ENCODE data around the gene ZNF232.
"Not testable (repeated sequence)": the region's sequence is repeated elsewhere in the genome, so short reads cannot be mapped to it uniquely, and the experiment has no call there.

The ZNF232 gene

DNA sequence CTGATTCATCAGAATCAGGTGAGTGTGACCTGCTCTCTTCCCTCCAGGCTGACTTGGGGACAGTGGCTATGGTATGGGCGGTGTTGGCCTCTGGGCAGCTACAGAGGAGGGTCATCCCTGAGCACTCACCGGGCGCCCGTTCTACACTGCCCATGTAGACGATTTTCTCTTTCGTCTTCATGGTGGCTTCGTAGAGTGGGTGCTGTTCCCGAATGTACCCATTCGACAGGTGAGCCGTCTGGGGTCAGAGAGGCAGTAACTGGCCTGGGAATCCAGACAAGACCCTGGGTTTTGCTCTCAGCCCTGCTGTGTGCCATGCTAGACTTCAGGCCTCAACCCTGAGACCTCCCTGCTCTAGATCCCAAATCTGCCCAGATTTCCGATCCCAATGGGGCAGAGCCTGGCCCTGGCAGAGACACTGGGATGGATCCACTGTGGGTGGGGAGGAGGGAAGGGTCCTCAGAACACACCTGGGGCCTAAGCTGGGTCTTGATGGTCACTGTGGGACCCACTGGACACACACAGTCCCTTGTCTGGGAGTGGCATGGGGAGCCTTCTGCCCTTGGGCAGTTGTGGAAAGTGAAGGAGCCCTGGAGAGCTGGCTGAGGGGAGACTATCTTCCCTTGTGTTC, 17.3 kb upstream of the ZNF232 start:
- DNase-seq, result no peak

DNA sequence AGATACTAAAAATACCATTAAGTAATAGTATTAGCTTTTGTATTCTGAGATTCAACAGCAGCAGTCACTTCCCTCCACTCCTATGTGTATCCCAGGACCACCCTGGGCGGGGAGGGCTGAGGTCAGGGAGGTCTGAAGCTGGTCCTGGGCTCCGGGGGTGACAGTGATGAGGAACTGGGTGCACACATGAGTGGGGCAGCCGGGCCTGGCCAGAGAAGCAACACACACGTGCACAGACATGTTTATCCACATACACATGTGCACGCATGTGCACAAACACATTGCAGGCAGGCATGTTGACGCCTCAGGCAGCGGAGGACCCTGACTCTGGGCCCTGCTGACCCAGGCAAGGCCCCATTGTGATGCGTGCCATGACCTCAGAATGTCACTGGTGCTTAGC, 16.7 kb upstream of the ZNF232 start:
- not testable (repeated sequence) for DNase-seq

DNA sequence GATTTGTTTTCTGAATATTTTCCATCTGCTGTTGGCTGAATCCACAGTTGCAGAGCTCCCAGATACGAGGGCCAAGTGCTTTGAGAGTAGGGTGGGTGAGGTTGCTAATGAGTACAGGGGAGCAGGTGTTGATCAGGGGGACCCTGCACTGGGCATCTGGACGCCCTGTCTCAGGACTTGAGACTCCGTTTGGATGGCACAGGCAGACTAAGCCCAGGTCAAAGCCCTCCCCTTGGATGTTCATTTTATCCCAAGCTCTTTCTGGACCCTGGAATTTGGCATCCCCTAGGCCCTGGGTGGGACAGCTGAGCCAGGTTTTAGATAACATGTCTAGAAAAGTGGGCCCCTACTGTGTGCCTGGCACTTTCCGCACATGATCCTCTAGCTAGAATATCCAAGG, 16.2 kb upstream of the ZNF232 start:
- no peak for DNase-seq

DNA sequence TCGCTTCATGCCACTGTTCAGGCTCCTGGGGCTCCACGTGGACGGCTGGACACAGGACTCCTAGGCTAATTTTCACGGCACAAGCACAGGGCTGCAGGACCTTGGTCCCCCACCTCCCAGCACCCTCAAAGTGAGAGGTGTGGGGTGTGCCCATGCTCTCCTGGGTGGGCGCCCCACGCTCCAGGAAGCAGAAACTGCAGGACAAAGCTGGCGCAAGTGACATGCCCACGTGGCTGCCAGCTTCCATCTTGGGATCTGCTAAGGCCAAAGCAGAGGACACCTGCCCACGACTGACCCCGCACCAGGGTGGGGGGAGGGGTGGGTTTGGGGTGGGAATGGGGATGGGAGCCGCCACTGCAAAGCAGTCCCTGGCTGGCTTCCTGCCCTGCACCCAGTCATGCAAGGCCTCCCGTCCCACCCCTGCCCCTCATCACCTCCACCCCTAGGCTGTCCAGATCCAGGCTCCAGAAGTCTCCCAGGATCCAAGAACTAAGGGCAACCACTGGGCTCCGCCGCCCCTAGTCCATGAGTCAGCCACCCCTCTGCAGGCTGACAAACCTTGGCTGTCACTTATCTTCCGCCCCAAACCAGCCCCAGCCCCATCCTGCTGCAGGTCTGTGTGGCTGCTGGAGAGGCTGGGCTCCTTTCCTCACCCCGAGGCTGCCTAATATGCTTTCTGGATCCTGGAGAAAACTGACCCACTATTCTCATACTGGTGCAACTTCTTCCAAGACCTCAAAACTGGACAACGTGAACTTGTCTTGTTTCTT, 15.2 kb upstream of the ZNF232 start:
- no peak for DNase-seq

DNA sequence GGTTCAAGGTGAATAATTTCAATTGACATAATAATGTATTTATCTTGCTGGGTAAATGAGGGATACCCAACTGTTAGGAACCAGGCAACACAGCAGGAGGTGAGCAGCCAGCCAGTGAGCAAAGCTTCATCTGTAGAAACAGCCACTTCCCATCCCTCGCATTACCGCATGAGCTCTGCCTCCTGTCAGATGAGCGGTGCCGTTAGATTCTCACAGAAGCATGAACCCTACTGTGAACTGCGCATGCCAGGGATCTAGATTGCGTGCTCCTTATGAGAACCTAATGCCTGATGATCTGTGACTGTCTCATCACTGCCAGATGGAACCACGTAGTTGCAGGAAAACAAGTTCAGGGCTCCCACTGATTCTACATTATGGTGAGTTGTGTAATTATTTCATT, 13.2 kb upstream of the ZNF232 start:
- DNase-seq, result not testable (repeated sequence)

DNA sequence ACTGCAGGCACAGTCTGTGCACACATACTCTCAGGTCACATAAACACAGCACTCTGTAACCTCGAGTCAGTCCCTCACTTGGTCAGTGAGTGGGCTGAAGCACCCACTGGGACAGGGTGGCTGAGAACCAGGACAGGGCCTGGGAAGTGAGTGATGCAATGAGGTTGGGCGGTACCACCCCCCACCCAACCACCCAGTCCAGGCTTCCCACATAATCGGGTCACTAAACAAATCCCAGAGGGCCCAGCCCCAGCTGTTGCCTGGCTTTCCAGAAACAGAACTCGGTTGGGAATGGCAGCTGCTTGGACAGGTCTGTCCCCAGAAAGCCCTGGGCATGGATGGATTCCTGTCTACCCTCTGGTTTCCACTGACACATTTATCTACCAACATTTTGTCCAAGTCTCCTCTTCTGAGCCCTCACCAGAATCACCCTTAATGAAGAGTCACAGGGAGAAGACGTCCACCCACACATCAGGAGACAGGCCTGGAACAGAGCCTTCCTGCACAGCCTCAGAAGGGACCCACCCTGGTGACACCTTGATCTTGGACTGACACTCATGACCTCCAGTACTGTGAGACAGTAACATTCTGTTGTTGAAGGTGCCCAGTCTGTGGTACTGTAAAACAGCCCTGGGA, 12.6 kb upstream of the ZNF232 start:
- DNase-seq, result not testable (repeated sequence)

DNA sequence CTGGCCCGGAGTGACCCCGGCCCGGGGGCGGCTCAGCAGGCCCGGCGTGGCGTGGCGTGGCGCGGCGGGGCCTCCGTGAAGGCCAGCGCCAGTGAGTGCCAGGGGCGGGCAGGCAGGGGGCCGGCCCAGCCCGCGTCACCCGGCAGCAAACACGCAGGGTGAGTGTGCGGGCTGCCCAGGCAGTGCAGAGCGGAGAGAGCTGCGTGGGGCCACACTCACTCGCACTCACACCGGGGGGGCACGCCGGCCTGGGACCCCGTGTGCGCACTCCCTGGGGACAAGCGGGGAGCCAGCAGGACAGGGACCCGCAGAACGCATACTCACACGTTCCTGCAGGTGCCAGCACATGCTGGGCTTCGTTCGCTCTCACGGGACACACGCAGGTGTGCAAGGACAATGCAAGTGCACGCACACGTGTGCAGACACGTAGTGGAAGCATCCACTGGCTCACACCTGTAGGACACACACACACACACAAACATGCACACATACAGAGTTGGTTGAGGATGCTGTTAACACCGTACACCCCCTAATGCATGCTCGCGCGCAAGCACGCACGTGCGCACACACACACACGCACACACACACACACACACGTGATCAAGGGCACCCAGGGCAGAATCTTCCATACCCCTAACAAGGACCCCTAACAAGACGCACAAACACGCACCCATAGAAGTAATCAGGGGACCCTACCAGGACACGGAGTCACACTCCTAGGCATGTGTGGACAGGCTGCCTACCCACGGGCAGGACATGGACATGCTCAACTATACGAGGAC, 11.9 kb upstream of the ZNF232 start:
- no peak for DNase-seq

DNA sequence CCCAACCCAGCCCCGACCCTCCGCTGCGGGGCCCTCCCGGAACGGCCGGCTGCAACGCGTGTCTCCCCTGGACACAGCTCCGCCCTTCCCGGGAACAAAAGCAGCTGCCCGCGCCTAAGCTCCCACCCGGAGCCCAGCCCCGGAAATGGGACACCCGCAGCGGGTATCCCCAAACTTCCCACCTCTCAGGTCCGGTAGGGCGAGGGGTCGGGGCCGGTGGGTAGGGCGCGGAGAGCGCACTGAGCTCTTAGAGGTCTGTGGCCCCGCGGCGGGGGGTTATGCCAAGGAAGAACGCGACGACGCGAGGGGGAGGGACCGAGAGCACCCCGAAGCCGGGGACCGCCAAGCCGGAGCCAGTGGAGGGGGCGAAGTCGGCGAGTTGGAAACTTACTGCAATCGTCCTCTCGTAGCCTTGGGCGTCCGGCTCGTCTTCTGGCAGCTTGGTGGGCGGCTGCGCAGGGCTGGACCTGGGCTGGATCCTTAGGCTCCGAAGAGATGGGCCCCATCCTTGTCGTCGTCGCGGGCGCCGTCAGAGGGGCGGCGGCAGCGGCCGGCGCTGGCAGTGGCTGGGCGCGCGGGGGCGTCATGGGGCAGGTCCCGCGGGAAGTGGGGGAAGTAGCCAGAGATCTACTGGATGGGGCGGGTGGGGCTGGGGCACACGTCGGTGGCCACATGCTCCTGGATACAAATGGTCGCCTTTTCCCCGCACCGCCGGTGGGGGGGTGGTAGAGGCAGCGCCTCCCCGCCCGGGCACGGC, 11.1 kb upstream of the ZNF232 start:
- no peak for DNase-seq

DNA sequence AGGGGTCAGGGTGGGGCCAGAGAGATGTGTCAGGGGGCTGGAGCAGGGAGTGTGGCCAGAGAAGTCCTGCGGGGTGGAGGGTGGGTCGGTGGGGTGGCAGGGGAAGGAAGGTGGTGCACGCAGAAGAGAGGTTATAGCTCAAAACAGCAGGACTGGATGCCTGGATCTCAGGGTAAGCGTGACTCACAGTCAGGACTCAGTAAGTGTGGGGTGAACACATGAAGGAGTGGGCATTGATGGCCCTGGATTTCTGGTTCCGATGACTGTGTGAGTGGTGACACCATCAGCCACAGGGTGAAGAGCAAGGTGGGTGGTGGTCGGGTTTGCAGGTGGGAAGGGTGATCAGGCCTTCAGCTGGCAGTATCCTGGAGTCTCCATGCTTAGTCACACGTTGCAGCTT, 10.4 kb upstream of the ZNF232 start:
- not testable (repeated sequence) for DNase-seq

DNA sequence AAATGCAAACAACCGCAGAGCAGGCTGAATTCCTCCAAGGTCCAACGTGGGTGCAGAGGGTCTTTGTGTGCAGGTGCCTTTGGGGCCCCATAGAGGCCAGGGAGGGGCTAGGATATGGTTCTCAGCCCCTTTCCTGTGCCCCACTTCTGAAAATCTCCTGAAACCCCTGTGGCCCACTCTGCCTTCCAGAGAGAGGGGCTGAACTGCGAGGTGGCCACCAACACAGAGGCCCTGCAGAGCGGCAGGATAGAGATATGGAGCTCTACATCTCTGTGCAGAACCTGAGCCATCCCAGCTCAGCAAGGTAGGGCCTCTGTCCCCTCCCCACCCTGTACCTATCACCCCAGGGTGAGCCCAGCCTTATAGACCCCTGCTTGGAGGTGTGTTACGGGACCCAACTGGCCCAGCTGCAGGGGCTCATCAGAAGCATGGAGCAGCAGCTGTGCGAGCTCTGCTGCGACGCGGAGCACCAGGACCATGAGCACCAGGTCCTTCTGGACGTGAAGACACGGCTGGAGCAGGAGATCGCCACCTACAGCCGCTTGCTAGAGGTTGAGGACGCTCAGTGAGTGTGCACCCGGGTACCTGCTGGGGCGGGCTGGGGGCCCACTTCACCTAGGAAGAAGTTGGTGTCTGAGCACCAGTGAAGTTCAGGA, 9.6 kb upstream of the ZNF232 start:
- DNase-seq, result no peak

DNA sequence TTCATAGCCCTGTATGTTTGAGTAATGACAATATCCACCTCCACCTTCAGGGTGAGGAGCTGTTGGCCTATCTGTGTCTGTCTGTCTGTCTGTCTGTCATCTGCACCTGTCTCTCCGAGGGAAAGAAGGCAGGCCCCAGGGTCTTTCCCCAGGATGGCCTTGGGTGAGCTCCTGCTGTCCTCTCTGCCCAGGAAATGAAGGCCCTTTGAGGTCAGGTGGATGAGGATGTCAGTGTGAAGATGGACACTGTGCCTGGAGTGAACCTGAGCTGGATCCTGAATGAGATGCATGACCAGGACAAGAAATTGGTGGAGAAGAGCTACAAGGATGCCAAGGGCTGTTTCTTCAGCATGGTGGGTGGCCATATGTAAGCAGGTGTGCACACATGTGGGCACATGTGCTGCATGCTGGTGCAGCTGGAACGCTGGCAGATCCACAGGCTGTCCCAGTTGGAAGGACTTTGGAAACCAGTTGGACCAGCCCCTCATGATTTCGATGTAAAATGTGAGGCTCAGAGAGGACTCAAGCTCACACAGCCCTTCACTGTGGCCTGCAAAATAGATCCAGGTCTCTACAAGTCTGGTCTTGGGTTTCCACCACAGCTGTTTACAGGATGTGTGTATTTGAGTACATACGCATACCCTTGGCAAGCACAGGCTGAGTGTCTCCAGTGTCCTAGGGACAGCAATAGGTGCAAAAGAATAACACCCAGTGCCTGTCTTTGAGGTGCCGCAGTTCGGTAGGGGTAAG, 8.9 kb upstream of the ZNF232 start:
- DNase-seq, result not testable (repeated sequence)

DNA sequence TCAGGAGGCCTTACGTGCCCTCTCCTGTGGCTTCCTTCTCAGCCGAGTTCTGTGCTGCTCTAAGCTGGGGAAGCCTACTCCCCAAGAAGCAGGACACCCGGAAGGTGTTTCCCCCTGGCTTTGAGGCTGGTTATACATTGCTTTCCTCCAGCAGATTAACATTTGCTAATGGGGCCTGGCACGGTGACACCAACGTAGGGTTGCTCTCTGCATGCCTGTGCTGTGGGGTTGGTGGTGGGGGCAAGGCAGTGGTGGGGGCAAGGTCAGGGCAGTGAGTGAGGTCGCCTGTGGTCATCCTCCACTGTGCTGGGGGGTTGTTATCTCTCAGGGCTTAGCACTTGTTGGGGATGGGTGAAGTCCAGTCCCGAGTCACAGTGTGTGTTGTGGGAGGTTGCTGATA, 8.4 kb upstream of the ZNF232 start:
- DNase-seq, result no peak

DNA sequence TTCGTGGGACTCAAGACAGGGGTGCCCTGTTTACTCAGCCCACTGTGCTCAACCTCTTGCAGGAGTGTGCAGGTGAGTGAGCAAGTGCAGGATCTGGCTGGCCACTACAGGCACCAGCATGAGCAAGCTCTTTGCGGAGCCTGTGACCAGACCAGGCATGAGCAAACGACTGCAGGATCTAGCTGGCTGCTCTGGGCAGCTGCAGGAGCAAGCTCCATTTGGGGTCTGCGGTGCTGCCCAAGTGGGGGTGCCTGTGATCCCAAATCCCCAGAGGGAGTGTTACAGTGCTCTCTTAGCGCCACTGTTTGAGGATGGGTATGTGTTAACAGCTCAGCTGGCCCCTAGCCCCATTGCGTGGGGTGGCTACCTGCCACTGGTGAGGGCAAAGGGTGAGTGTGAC, 6.5 kb upstream of the ZNF232 start:
- DNase-seq, result no peak

DNA sequence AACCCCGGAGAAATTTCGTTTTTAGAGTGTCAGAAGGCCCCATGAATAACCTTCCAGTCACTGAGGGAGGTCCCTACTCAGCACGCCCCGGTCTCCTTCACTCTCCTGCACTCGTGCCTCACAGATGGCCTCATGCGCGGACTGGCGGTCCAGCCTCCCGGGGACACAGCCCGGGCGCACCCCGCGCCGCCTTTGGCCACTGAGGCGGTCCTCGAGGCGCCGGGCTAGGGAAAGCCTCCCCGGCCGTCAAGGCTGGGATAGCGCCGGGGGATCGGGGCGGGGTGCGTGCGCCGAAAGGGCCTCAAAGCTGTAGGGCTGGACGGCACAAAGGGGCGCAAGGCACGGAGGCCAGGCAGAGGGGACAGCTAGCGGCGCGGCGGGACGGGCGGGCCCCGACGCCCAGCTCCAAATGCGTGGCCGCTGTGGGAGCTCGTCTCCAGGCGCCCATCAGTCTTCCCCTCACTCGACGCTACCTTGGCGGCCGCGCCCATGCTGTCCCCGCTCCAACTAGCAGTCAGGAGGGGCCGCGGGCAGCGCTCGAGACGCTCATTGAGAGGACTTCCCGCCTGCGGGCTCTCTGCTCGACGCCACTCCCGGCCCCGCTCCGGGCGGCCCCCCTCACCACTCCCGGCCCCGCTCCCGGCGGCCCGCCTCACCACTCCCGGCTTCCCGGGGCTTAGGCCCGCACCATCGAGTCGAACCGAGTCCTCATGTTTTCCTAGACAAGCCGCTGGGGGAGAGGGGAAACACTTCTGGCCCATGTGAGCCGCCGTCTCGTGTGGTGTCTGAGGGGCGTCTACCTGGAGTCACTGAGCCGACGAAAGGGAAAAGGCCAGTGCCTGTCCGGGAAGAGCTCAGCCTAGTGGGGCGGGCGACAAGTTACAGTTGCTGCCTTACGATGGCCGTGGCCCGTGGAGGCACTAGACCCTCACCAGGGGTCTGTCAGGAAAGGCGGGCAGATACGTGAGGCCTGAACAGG, 4.3 kb upstream of the ZNF232 start, which contains the start of gene USP6:
TSS of gene USP6 (plus strand) at position 360 of the 979 bp plus-strand sequence. CDS start 14,336 bp downstream, outside the sequence.
- no peak for DNase-seq

DNA sequence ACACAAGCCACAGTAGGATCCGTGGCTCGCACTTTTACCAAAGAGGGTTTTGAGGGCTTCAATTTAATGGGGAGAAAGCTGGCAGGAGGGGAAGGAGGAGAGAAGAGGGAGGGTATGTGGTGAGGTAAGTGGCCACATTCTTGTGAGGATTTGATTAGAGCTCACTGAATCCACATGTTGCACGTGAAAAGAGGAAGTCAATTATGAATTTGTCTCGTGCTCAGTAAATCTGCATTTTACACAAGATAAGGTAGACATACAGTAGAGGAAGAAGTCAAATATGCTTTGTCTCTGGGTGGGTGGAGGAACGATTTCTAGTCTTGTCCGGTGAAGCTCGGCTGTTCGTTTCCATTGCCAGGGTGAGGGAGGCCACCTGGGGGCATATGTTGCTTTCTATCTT, 862 bp downstream of the ZNF232 start:
- no peak for DNase-seq

DNA sequence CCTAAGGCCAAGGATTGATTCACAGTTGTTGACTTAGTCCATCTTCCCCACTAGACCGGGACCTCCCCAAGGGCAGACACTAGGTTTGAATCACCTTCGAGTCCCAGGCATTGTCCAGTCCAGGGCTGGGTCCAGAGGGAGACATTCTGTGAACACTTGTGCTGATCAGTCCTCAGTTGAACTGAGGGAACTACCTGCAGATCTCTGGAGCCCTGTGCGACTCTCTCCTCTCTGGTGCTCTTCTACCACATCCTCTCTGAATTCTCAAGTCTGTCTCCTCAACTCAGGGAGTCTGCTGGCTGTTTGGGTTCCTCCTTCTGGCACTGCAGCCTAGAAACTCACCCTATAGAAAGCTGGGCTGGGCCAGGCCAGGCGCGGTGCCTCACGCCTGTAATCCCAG, 10.8 kb downstream of the ZNF232 start:
- no peak for DNase-seq

DNA sequence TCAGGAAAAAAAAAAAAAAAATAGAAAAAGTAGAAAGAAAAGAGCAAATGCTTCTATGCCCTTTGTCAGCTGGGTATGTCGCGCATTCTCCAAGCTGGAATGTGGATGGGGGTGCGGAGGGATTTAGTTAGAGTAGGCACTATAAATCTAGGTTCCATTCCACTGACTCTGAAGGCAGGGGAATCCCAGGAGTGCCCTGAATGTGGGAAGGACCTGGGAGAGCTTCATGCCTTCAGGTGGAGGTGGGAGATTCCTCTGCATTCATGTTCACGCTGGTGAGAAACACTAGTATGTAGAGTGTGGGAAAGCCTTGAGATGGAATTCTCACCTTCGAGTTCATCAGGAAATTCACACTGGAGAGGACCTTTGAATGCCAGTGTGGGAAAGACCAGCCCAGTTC, 12.4 kb downstream of the ZNF232 start:
- no peak for DNase-seq

DNA sequence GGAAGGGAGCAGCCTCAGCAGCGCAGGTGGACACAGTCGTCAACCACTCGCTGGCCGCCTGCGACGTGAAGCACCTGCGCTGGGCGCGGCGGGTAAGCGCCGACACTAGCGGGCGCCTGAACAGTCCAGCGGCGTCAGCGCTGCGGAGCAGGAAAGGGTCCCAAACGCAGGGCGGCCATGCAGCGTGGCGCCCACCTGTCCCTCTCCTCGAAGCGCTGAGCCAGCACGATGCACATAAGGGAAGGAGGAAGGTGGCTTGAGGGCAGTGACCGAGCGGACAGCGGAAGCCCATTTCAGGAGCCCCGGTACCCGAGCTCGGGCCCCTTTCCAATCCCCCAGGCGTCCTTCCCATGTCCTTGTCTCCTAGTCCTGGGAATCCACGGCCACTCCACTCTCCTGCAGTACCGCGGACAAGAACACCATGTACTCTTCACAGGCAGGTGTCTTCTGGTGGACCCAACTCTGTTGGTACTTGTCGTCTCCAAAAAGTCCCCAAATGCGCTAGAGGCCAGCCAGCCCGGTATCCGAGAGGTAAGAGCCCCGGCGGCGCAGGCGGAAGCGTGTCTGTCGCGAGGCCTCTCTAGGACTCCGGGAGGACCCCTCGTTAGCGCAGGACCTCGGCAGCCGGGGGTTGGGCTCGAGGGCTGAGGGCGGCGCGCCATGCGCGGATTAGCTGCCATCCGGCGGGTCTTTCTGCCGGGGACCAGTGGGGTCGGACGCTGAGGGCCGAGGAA, 14.4 kb downstream of the ZNF232 start:
- DNase-seq, result no peak

DNA sequence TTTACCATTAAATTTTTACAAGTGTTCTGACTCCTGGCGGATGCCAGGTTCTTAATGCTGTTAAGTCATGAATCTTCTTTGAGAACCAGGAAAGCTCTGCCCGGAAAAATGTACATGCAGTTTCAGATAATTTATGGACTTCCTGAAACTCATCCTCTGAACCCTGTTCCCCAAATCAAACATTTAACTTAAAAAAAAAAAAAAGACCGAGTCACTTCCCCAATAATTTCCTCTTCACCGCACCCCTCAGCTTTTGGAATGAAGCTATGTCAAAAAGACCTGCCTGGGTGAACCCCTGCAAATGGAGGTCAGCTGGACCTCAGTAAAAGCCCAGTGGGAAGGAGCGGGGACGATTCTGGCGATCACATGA, 15.0 kb downstream of the ZNF232 start:
- DNase-seq, result no peak

Measured in NCI-H1436 treated with DMSO at 0.1 percent for 48 hours (cell line).